GM12878 (cell line): Measurements from ENCODE around the gene SDC1. TPM values are rescaled to one million over a fixed set of nuclear protein-coding genes. Genes with fewer than 3 reads are reported as not detected.

Source experiments
- ATAC-seq: fragments of 200-7000 bp; cut with Tn5 transposase; 3 replicates; pipeline ENCODE4 v1.9.1; 2020; ENCODE audit warnings: mild to moderate bottlenecking, moderate library complexity
- BruUV-seq: library from RNA; stranded (reverse); fragments of 400-500 nt; replicated peaks from 2 replicates; lab custom pipeline; 2021; lab: Mats Ljungman, UMichigan
- CTCF ChIA-PET: fragments of 300-600 bp; sonication (Branson Sonifier 250); formaldehyde crosslinking; extraction: SDS; loops from one replicate; lab custom pipeline; 2021; ENCODE audit warnings: inconsistent platforms; lab: Yijun Ruan, JAX
- POLR2A ChIA-PET: fragments of 350-600 bp; formaldehyde crosslinking; extraction: SDS; loops from one replicate; lab custom pipeline; 2021; ENCODE audit warnings: inconsistent platforms; lab: Charles Lee
- RAD21 ChIA-PET: fragments of 300-600 bp; sonication (Branson Sonifier 250); formaldehyde crosslinking; loops from one replicate; lab custom pipeline; 2023; ENCODE audit warnings: antibody characterized with exemption; ENCODE audit not compliant: unreplicated experiment; lab: Charles Lee
- SMC1A ChIA-PET: fragments of 300-600 bp; sonication (Branson Sonifier 250); formaldehyde crosslinking; loops from one replicate; lab custom pipeline; 2023; ENCODE audit not compliant: unreplicated experiment, uncharacterized antibody; lab: Charles Lee
- DNase-seq: peaks from one replicate; pipeline ENCODE4 v3.0.0-alpha.2; 2011; ENCODE audit warnings: low read depth, low spot score
- FAIRE-seq: peaks from 3 replicates; lab custom pipeline; 2011; peaks lifted over from hg19 to GRCh38; lab: Jason Lieb, UNC
- H2AFZ ChIP-seq: 2 replicates; pipeline ENCODE4 v1.6.0; 2011; ENCODE audit warnings: low read depth, low read length, control low read depth; ENCODE audit not compliant: control insufficient read depth
- H3K27ac ChIP-seq: 2 replicates; pipeline ENCODE4 v1.5.1; 2011; ENCODE audit warnings: control low read depth; ENCODE audit not compliant: control insufficient read depth, insufficient read depth
- H3K27me3 ChIP-seq, 2 experiments: replicated peaks in 1 of 2; 2 replicates each; pipeline versions ENCODE4 v1.6.0 to v1.6.1; 2011; ENCODE audit warnings: low read length in 1 of 2; ENCODE audit not compliant: control insufficient read depth in 2 of 2, insufficient read depth in 2 of 2
- H3K36me3 ChIP-seq, 2 experiments: 2 replicates each; pipeline ENCODE4 v1.5.1; 2011; ENCODE audit warnings: low read length in 1 of 2; ENCODE audit not compliant: control insufficient read depth in 2 of 2, insufficient read depth in 2 of 2
- H3K4me1 ChIP-seq: 2 replicates; pipeline ENCODE4 v1.6.1; 2011; ENCODE audit warnings: mild to moderate bottlenecking, low read length, moderate library complexity, mixed read lengths; ENCODE audit not compliant: control insufficient read depth, insufficient read depth
- H3K4me2 ChIP-seq: 2 replicates; pipeline ENCODE4 v1.6.0; 2011; ENCODE audit warnings: control low read depth; ENCODE audit not compliant: control insufficient read depth, insufficient read depth
- H3K4me3 ChIP-seq: fragments of 200-600 bp; sonication (generic); 2 replicates; pipeline ENCODE4 v1.5.1; 2016
- H3K79me2 ChIP-seq: 2 replicates; pipeline ENCODE4 v1.6.0; 2011; ENCODE audit warnings: low read length; ENCODE audit not compliant: control insufficient read depth, insufficient read depth
- H3K9ac ChIP-seq: 2 replicates; pipeline ENCODE4 v1.8.0; 2011; ENCODE audit warnings: low read length, control low read depth, mixed read lengths; ENCODE audit not compliant: control insufficient read depth, insufficient read depth
- H3K9me3 ChIP-seq: replicated peaks from 3 replicates; pipeline ENCODE4 v1.5.1; 2011; ENCODE audit warnings: mild to moderate bottlenecking, low read length; ENCODE audit not compliant: control insufficient read depth, insufficient read depth
- H4K20me1 ChIP-seq: 2 replicates; pipeline ENCODE4 v1.6.0; 2011; ENCODE audit not compliant: control insufficient read depth, insufficient read depth
- BCL11A ChIP-seq: IDR thresholded peaks from 2 replicates; pipeline ENCODE4 v1.6.1; 2011; ENCODE audit warnings: low read depth, low read length
- CHD4 ChIP-seq: fragments of 200-600 bp; sonication (generic); IDR thresholded peaks from 2 replicates; pipeline ENCODE4 v1.6.1; 2016; ENCODE audit warnings: mild to moderate bottlenecking
- CTCF ChIP-seq, 3 experiments: IDR thresholded peaks in 2 of 3; conservative IDR thresholded peaks in 1 of 3; 2 replicates each; pipeline ENCODE4 v1.5.1; 2011; ENCODE audit warnings: low read depth in 3 of 3, low read length in 3 of 3, mild to moderate bottlenecking in 3 of 3, control low read depth in 2 of 3, moderate library complexity in 2 of 3, inconsistent platforms in 1 of 3, mixed read lengths in 1 of 3; ENCODE audit not compliant: control insufficient read depth in 2 of 3, insufficient read depth in 1 of 3; ENCODE audit errors: extremely low read depth in 1 of 3
- FOXM1 ChIP-seq: IDR thresholded peaks from 2 replicates; pipeline ENCODE4 v1.6.1; 2012; ENCODE audit warnings: low read depth, mild to moderate bottlenecking, inconsistent platforms, low read length, moderate library complexity
- MEF2A ChIP-seq: IDR thresholded peaks from 2 replicates; pipeline ENCODE4 v1.6.1; 2011; ENCODE audit warnings: low read depth, mild to moderate bottlenecking, low read length, moderate library complexity; ENCODE audit not compliant: insufficient read depth
- MTA3 ChIP-seq: IDR thresholded peaks from 2 replicates; pipeline ENCODE4 v1.6.1; 2012; ENCODE audit warnings: low read length, inconsistent platforms, borderline replicate concordance
- PBX3 ChIP-seq: IDR thresholded peaks from 2 replicates; pipeline ENCODE4 v1.6.1; 2011; ENCODE audit warnings: mild to moderate bottlenecking, low read depth, low read length, moderate library complexity; ENCODE audit not compliant: insufficient replicate concordance
- RB1 ChIP-seq: fragments of 450-650 bp; formaldehyde crosslinking; IDR thresholded peaks from 2 replicates; pipeline ENCODE4 v1.6.1; 2017; ENCODE audit warnings: mild to moderate bottlenecking, borderline replicate concordance
- SRF ChIP-seq, 2 experiments: IDR thresholded peaks; 2 replicates each; pipeline ENCODE4 v1.6.1; 2011; ENCODE audit warnings: low read depth in 2 of 2, low read length in 2 of 2, mild to moderate bottlenecking in 1 of 2, moderate library complexity in 1 of 2
- SUPT20H ChIP-seq: IDR thresholded peaks from 2 replicates; pipeline ENCODE4 v1.6.1; 2011; ENCODE audit warnings: low read depth, mild to moderate bottlenecking, low read length, moderate library complexity, borderline replicate concordance; ENCODE audit not compliant: control insufficient read depth
- WRNIP1 ChIP-seq: IDR thresholded peaks from 2 replicates; pipeline ENCODE4 v1.6.1; 2011; ENCODE audit warnings: low read depth, low read length, improper control_type of control experiment, borderline replicate concordance
- ZSCAN29 ChIP-seq: fragments of 450-650 bp; IDR thresholded peaks from 2 replicates; pipeline ENCODE4 v1.6.1; 2017; ENCODE audit warnings: mild to moderate bottlenecking, moderate library complexity
- WGBS: methylation state at CpG from one replicate; pipeline ENCODE4 v1.1.6; 2016; ENCODE audit warnings: low lambda C conversion rate; ENCODE audit not compliant: insufficient replicate concordance, insufficient coverage; ENCODE audit errors: missing lambda C conversion rate; 5-methylcytosine and 5-hydroxymethylcytosine counted together
- in situ Hi-C: fragments of 300-500 bp; cut with MboI; formaldehyde crosslinking; loops from 9 replicates; pipeline ENCODE4 v1.14.3; 2018; ENCODE audit warnings: mixed read lengths
- intact Hi-C: fragments of 100-400 bp; cut with micrococcal nuclease; formaldehyde crosslinking; loops from one replicate; pipeline ENCODE4 v1.14.2; 2022; ENCODE audit not compliant: unreplicated experiment
- polyA plus RNA-seq, 11 experiments: library from polyadenylated mRNA; depleted of rRNA in 4 of 11; unstranded in 6 of 11; stranded (reverse) in 5 of 11; fragments of >200 nt; fragmentation: Nextera tagmentation in 4 of 11; fragmentation: Illumina TruSeq in 1 of 11; extraction: Ambion mirVana in 4 of 11; extraction: Trizol in 1 of 11; gene quantifications; 1 replicate in 1 of 11; 2 replicates in 10 of 11; pipeline versions ENCODE4 v1.2.1 to v1.2.3, GENCODE V29; 2011 to 2016; ENCODE audit warnings: inconsistent platforms in 2 of 11, missing spikeins in 2 of 11, low read depth in 1 of 11
- total RNA-seq, 4 experiments: library from RNA; depleted of rRNA in 3 of 4; stranded (reverse); fragments of >200 nt in 3 of 4; fragmentation: Illumina TruSeq in 1 of 4; extraction: Trizol in 1 of 4; gene quantifications; 2 replicates each; pipeline versions ENCODE4 v1.2.1 to v1.2.3, GENCODE V29; 2013 to 2021

Gene SDC1
- total and polyA plus RNA-seq, 10 of the 15 experiments (the other 5 are each of a cell fraction or from before 2014, with no cell fraction given) = 0.85 to 36.8 (median 23.7) TPM

GRCh38 chr2:20182241-20182931, 42.5 kb downstream of the SDC1 start:
- Histone ChIP-seq H3K4me2 (no peak overlapping the region), H3K9ac (no peak overlapping the region), H3K27ac (no peak overlapping the region), H3K79me2 (no peaks in the 10 kb centered on the region)
- TF ChIP-seq WRNIP1 = no peak
- TF ChIP-seq CTCF (IDR thresholded peaks at IDR 0.05 in 2 of 3, conservative IDR thresholded peaks at IDR 0.05 in 1 of 3; ENCODE audit: control insufficient read depth in 2 of 3, extremely low read depth in 1 of 3, insufficient read depth in 1 of 3, low read depth in 3 of 3, low read length in 3 of 3) = no peak
- TF ChIP-seq MEF2A = no peak
- no peak for TF ChIP-seq PBX3
- TF ChIP-seq SUPT20H = no peak
- no peak for TF ChIP-seq SRF (IDR thresholded peaks at IDR 0.05; ENCODE audit: low read depth in 2 of 2, low read length in 2 of 2)
- TF ChIP-seq RB1 = no peak
- TF ChIP-seq CHD4 = no peak
- TF ChIP-seq MTA3 = no peak
- no peak for TF ChIP-seq FOXM1
- TF ChIP-seq ZSCAN29 = no peak
- no peak for TF ChIP-seq BCL11A
- TF ChIP-seq, all 136 proteins: peak for 0
- BruUV-seq = no TSS peak
- Histone ChIP-seq H3K4me1 (peaks cover 12% of the 10 kb centered on the region), H3K27me3 (no peaks in the 10 kb centered on the region), H2AFZ (no peak overlapping the region), H3K36me3 (no peaks in the 10 kb centered on the region), H4K20me1 (no peaks in the 10 kb centered on the region), H3K9me3 (no peaks in the 10 kb centered on the region), H3K4me3 (no peak overlapping the region)
- ChIA-PET POLR2A (no interaction called here), RAD21 (no interaction called here), CTCF (no interaction called here), SMC1A (no interaction called here)
- in situ Hi-C loops = no loop called here
- 72% methylated on average over 16 of the region's 16 CpGs for WGBS
- DNase-seq = no peak
- intact Hi-C loops = no loop called here
- FAIRE-seq = no peak
- no peak for ATAC-seq
